Measurements from ENCODE around the gene FAM210B. TPM values are rescaled to one million over a fixed set of nuclear protein-coding genes. Genes with fewer than 3 reads are reported as not detected.

Gene FAM210B
- total and polyA plus RNA-seq, 9 donors, result 61.5 to 148 (median 120) TPM

DNA sequence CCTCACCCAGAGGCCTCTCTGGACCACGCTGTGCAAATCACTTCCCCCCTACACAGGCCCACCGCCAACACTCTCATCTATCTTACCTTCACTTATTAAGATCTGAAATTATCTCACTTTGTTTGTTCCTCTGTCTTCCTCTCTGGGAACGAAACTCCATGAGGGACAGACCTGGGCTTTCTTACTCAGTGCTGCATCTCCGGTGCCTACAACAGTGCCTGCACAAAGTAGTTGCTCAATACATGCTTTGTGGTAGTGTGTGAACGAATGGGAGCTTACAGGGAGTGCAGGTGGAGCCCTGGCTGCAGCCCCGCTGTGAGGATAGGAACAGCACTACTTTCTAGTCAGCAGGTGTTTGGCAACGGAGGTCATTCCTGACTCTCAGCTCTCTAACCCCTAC is 58.6 kb downstream of the FAM210B start:
- H3K4me3 ChIP-seq, result no peak overlapping the region
- no peak for DNase-seq
- TF ChIP-seq EP300 (IDR thresholded peaks at IDR 0.05), result no peak
- TF ChIP-seq, protein P1, sequence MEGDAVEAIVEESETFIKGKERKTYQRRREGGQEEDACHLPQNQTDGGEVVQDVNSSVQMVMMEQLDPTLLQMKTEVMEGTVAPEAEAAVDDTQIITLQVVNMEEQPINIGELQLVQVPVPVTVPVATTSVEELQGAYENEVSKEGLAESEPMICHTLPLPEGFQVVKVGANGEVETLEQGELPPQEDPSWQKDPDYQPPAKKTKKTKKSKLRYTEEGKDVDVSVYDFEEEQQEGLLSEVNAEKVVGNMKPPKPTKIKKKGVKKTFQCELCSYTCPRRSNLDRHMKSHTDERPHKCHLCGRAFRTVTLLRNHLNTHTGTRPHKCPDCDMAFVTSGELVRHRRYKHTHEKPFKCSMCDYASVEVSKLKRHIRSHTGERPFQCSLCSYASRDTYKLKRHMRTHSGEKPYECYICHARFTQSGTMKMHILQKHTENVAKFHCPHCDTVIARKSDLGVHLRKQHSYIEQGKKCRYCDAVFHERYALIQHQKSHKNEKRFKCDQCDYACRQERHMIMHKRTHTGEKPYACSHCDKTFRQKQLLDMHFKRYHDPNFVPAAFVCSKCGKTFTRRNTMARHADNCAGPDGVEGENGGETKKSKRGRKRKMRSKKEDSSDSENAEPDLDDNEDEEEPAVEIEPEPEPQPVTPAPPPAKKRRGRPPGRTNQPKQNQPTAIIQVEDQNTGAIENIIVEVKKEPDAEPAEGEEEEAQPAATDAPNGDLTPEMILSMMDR (IDR thresholded peaks at IDR 0.05), result no peak
- no peak for TF ChIP-seq POLR2A (IDR thresholded peaks at IDR 0.05)
- H3K9me3 ChIP-seq, result no peaks in the 10 kb centered on the region
- 92 to 94% (median 94%) methylated on average over 7 of the region's 7 CpGs for WGBS, 3 donors
- H3K27me3 ChIP-seq, result no peaks in the 10 kb centered on the region
- H3K36me3 ChIP-seq, result no peaks in the 10 kb centered on the region
- peaks cover 6% of the 10 kb centered on the region for H3K4me1 ChIP-seq (ENCODE audit: insufficient read depth)
- H3K27ac ChIP-seq, result no peak overlapping the region
- intact Hi-C loops (cut with DNase I), result no loop called here

DNA sequence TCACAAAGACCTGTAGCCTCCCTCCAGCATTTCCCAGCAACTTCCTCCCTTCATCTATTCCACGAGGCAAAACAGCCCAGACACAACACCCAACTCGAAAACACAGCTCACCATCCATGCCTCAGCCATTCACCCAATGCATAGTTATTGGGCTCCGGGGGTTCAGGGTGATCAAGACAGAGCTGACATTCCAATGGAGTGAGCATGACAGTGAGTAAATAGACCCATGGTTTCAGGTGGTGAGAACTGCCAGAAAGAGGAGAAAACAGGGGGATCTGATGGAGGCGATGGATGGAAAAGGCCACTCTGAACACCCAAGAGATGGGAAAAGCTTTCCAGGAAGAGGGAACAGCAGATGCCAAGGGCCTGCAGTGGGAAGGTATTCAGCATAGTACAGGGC is 59.1 kb downstream of the FAM210B start:
- Histone ChIP-seq H3K27ac (no peak overlapping the region), H3K36me3 (no peaks in the 10 kb centered on the region), H3K9me3 (no peaks in the 10 kb centered on the region), H3K27me3 (no peaks in the 10 kb centered on the region), H3K4me3 (no peak overlapping the region), H3K4me1 (ENCODE audit: insufficient read depth) (peaks cover 6% of the 10 kb centered on the region)
- 68 to 78% (median 73%) methylated on average over 4 of the region's 4 CpGs for WGBS, 3 donors
- TF ChIP-seq POLR2A (IDR thresholded peaks at IDR 0.05), result no peak
- TF ChIP-seq, protein P1 (IDR thresholded peaks at IDR 0.05), result no peak
- no peak for TF ChIP-seq EP300 (IDR thresholded peaks at IDR 0.05)
- DNase-seq, result no peak
- intact Hi-C loops (cut with DNase I), result no loop called here

Other genes starting within 250 kb of the FAM210B start
- not detected for gene MC3R, start 110.2 kb upstream of the FAM210B start, total RNA-seq
- gene MC3R, start 110.2 kb upstream of the FAM210B start, polyA plus RNA-seq, result not detected
- 1 to 10 TPM; 2.2 to 10.0 (median 3.5) TPM for gene AURKA, start 33.2 kb downstream of the FAM210B start, total RNA-seq
- gene AURKA, start 33.2 kb downstream of the FAM210B start, polyA plus RNA-seq, result 1 to 10 TPM; 2.5 to 3.2 TPM
- gene CSTF1, start 33.7 kb downstream of the FAM210B start, total RNA-seq, result 10 to 100 TPM; 23.8 to 41.5 (median 31.8) TPM
- 10 to 100 TPM; 15.5 to 40.7 TPM for gene CSTF1, start 33.7 kb downstream of the FAM210B start, polyA plus RNA-seq
- 1 to 10 TPM; 1.0 to 6.9 (median 2.5) TPM for gene CASS4, start 53.3 kb downstream of the FAM210B start, total RNA-seq
- 1 to 10 TPM; 1.2 to 3.1 TPM for gene CASS4, start 53.3 kb downstream of the FAM210B start, polyA plus RNA-seq
- gene RTF2, start 109.7 kb downstream of the FAM210B start, total RNA-seq, result 10 to 100 TPM; 32.3 to 91.0 (median 85.2) TPM
- 100 to 1,000 TPM in 1 of 2 donors, 10 to 100 TPM in 1; 90.7 to 128 TPM for gene RTF2, start 109.7 kb downstream of the FAM210B start, polyA plus RNA-seq
- under 1 TPM in 1 of 7 donors, not detected in 6; 0.27 TPM for gene FAM209A, start 165.8 kb downstream of the FAM210B start, total RNA-seq
- under 1 TPM in 1 of 2 donors, not detected in 1; 0.18 TPM for gene FAM209A, start 165.8 kb downstream of the FAM210B start, polyA plus RNA-seq
- gene FAM209B, start 174.3 kb downstream of the FAM210B start, total RNA-seq, result under 1 TPM in 2 of 7 donors, not detected in 5; 0.31 to 0.37 TPM
- under 1 TPM in 1 of 2 donors, not detected in 1; 0.22 TPM for gene FAM209B, start 174.3 kb downstream of the FAM210B start, polyA plus RNA-seq

Data from ovary (tissue), 9 donors.